22Rv1 (cell line): ENCODE results near the gene MAD1L1.

Experiments
- H3K27ac ChIP-seq: fragments of 450-650 bp; 2 replicates; pipeline ENCODE4 v1.5.1; 2017
- CTCF ChIP-seq: fragments of 450-650 bp; IDR thresholded peaks from 2 replicates; pipeline ENCODE4 v1.5.1; 2017; ENCODE audit warnings: mild to moderate bottlenecking
- ZFX ChIP-seq: fragments of 450-650 bp; IDR thresholded peaks from 2 replicates; pipeline ENCODE4 v1.6.1; 2017; ENCODE audit warnings: antibody characterized with exemption, borderline replicate concordance

The MAD1L1 gene

GRCh38 chr7:1934756-1935155, 298.0 kb downstream of the MAD1L1 start:
- TF ChIP-seq CTCF (no peak), ZFX (no peak)

GRCh38 chr7:1934017-1934416, 298.7 kb downstream of the MAD1L1 start:
- no peak overlapping the region for H3K27ac ChIP-seq
- no peak for TF ChIP-seq ZFX
- TF ChIP-seq CTCF: 0 out of 2 replicates have a peak, but pooled peaks have one; percentile 16

More at GRCh38 chr7:1934756-1935155, 298.0 kb downstream of the MAD1L1 start:
- H3K27ac ChIP-seq: no peak overlapping the region

- TF ChIP-seq CTCF (no peak), ZFX (no peak)
- no peak overlapping the region for H3K27ac ChIP-seq
Measured at GRCh38 chr7:1933066-1933750, 299.5 kb downstream of the MAD1L1 start.

GRCh38 chr7:1931951-1932270, 300.8 kb downstream of the MAD1L1 start:
- TF ChIP-seq CTCF: no peak
- no peak for TF ChIP-seq ZFX
- H3K27ac ChIP-seq: no peak overlapping the region

- H3K27ac ChIP-seq: no peak overlapping the region
- TF ChIP-seq ZFX (no peak), CTCF (no peak)
Measured at GRCh38 chr7:1931256-1931950, 301.3 kb downstream of the MAD1L1 start.

- TF ChIP-seq ZFX: no peak
- TF ChIP-seq CTCF: no peak
- no peak overlapping the region for H3K27ac ChIP-seq
Measured at GRCh38 chr7:1930381-1931065, 302.2 kb downstream of the MAD1L1 start.

GRCh38 chr7:1929349-1929925, 303.3 kb downstream of the MAD1L1 start:
- H3K27ac ChIP-seq: peak overlapping the region; percentile 40
